ENCODE data around the gene ST6GALNAC4. TPM values are rescaled to one million over a fixed set of nuclear protein-coding genes. Genes with fewer than 3 reads are reported as not detected.
A peak's percentile ranks its signal among the peaks of the same experiment; 100 is the strongest.

ST6GALNAC4 gene
- total RNA-seq, 4 donors from 2014 or later, result 4.6 to 28.5 (median 16.5) TPM

DNA sequence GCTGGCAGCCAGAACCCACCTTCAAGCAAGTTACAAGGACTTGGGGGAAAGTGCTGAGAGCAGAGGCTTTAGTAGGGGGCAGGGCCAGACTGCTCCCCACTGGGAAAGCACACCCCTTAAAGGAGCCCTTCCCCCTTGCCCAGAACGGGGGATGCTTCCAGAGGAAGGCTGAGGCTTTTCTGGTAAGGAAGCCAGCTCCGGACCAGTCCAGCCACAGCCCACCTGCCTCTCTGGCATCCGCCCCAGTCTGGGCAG lies 25.0 kb upstream of the ST6GALNAC4 start:
- no peak overlapping the region for H3K4me3 ChIP-seq (ENCODE audit: low read depth, poor library complexity, severe bottlenecking)
- TF ChIP-seq POLR2A (IDR thresholded peaks at IDR 0.05) (no peak), CTCF (IDR thresholded peaks at IDR 0.05) (no peak)
- intact Hi-C loops (cut with DNase I; ENCODE audit: low total_unique reads), result loop anchor here (5.0 kb wide), 1 partner anchor 95 kb away; no protein-coding TSS in a partner anchor
- DNase-seq (ENCODE audit: low spot score in 2 of 2), result no peak
- WGBS, 2 donors, result 50 to 88% methylated on average over 1 to 3 of the region's 3 CpGs

DNA sequence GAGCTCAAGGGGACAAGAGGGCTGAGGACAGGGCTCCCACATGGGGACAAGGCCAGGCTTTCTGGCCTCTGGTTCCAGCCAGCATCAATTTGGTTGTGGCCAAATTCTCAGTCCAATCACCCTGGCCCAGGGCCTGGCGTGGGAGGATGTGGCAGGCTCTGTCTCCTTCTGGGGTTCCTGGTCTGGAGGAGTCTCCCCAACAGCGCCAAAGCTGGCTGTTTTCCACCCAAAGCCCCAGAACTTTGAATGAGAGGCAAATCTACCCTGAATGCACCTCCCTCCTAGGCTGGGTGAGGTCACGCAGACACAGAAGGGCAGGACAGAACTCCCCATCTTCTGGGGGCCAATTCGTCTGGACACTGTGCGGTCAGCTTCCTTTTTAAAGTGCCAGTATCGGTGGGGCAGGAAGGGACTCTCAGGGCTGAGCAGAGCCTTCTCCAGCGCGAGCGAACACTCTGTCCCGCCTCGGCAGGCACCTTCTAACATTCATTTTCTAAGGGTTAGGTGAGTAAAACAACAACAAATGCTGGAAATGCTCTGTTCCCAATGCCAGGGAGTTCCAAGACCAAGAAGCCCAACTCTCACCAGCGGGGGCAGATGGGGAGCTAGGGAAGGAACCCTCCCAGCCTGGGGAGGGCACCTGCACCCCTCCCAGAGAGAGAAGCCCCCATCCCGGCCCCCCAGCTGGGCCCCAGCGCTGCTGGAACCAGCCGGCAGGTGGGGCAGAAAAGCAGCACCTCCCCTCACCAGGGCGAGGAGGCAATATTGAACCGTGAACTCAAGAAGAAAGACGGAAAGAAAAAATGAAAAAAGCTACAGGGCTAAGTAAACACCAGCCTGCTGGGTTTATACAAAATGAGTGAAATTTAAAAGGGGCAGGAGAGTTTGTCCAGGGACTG lies 24.5 kb upstream of the ST6GALNAC4 start:
- intact Hi-C loops (cut with DNase I; ENCODE audit: low total_unique reads), result loop anchor here (5.0 kb wide), 1 partner anchor 96 kb away; no protein-coding TSS in a partner anchor
- no peak for TF ChIP-seq POLR2A (IDR thresholded peaks at IDR 0.05)
- TF ChIP-seq CTCF (IDR thresholded peaks at IDR 0.05), result no peak
- H3K4me3 ChIP-seq (ENCODE audit: low read depth, poor library complexity, severe bottlenecking), result no peak overlapping the region
- DNase-seq (ENCODE audit: low spot score in 2 of 2), result no peak
- WGBS, 2 donors, result 83 to 86% methylated on average over 17 to 18 of the region's 18 CpGs

DNA sequence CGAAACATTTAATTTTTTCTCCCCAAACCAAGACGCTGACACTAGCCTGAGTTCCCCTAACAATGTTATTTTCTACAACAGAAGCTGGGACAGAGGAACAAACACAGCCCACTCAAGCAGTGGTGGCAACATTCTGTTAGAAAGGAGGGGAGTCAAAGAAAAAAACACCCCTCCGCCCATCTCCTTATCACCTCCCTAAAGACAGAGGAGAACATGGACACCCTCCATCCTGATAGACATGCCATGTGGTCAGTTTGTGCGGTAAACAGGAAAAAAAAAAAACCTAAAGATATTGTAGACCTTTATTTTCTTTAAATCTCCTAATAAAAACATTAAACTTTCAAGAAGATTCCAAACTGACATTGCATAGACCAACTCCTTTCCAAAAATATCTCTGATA lies 23.8 kb upstream of the ST6GALNAC4 start:
- DNase-seq (ENCODE audit: low spot score in 2 of 2), result no peak
- intact Hi-C loops (cut with DNase I; ENCODE audit: low total_unique reads), result loop anchor here (5.0 kb wide), 1 partner anchor 97 kb away; no protein-coding TSS in a partner anchor
- H3K4me3 ChIP-seq (ENCODE audit: low read depth, poor library complexity, severe bottlenecking), result no peak overlapping the region
- TF ChIP-seq POLR2A (IDR thresholded peaks at IDR 0.05) (no peak), CTCF (IDR thresholded peaks at IDR 0.05) (no peak)
- 94 to 95% methylated on average over 4 of the region's 4 CpGs for WGBS, 2 donors

DNA sequence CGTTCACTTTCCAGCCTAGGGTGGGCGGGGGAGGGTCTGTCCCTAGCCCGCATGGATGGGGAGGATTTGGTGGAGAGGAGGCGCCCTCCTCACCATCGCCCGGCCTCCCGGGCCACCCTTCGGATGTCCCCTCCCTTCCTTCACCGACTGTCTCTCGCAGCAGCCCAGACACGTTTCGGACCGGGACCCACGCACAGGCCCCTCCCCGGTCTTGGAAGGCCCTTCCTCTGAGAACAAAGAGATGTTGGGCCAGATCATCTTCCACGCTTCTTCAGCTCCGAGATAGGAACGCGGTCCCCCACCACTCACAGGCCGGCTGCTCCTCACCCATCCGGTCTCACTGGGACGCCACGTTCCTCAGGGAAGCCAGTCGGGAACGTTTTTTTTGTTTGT lies 21.5 kb upstream of the ST6GALNAC4 start:
- intact Hi-C loops (cut with DNase I; ENCODE audit: low total_unique reads), result no loop called here
- WGBS, 2 donors, result 20 to 21% methylated on average over 23 to 25 of the region's 25 CpGs

DNA sequence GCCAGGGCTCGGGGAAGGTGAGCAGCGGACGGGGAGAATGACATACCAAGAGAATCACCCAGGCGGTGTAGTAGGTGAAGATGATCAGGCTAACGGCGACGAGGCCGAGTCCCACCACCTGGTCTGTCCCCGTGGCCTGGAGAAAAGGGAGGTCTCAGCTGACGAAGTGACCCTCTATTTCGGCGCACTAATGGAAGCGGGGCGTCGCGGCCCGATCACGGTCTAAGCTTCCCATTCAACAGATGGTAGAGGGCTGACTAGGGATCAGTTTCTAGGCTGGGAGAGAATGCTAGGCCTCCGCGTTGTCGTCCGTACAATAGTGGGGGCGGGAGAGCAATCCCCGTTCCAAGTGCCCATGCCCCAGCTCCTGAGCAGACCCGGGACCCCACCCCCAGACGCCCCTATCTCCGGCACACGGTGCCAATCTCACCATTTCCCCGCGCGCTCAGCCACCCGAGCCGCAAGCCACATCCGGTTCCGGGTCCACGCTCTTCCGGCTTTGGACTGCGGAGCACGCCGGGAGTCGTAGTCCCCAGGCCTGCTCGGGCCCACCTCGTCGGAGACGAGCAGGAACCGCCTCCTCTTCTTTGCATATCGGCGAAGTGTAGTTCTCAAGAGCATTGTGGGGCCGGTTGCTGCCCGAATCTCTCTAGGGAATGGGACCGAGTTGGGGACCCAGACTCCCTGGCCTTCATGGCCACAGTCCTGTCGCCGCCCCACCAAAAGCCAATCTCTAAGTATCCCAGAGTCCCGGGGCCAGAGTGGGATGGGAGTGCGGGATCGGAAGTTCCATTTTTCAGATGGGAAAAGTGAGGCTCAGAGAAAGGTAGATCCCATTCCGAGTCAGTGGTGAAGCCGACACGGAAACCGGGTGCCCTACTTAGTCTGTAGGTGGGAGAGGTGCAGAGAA lies 20.8 kb upstream of the ST6GALNAC4 start, which contains the start of gene DPM2:
Gene DPM2, minus strand, starts transcription at position 467 of the 910 bp plus-strand sequence. Its CDS starts 34 bp downstream, at position 433.
- no peak for TF ChIP-seq POLR2A (IDR thresholded peaks at IDR 0.05)
- TF ChIP-seq CTCF (IDR thresholded peaks at IDR 0.05), result no peak
- H3K4me3 ChIP-seq (ENCODE audit: low read depth, poor library complexity, severe bottlenecking), result peak within 1 kb of the TSS; percentile 30
- 4 to 7% methylated on average over 53 to 56 of the region's 60 CpGs for WGBS, 2 donors
- peak; percentile 65 to 94 for DNase-seq (ENCODE audit: low spot score in 2 of 2)
- intact Hi-C loops (cut with DNase I; ENCODE audit: low total_unique reads), result no loop called here

More for the DNA sequence above, 21.5 kb upstream of the ST6GALNAC4 start:
- H3K4me3 ChIP-seq (ENCODE audit: low read depth, poor library complexity, severe bottlenecking), result no peak overlapping the region
- TF ChIP-seq CTCF (IDR thresholded peaks at IDR 0.05), result no peak
- TF ChIP-seq POLR2A (IDR thresholded peaks at IDR 0.05), result no peak
- no peak for DNase-seq (ENCODE audit: low spot score in 2 of 2)

Measured in lower leg skin (tissue), 4 donors.